Tongue (tissue), 2 donors: ENCODE data around the gene MAGI1. TPM values are rescaled to one million over a fixed set of nuclear protein-coding genes. Genes with fewer than 3 reads are reported as not detected.

Source experiments
- DNase-seq: peaks from one replicate; pipeline ENCODE4 v3.0.0-alpha.2; 2015
- total RNA-seq: library from RNA; depleted of rRNA; stranded (reverse); fragments of >200 nt; gene quantifications from one replicate; pipeline ENCODE4 v1.2.3, GENCODE V29; 2014

Gene MAGI1
- total RNA-seq, 1 donor from 2014 or later: 62.1 TPM

DNA sequence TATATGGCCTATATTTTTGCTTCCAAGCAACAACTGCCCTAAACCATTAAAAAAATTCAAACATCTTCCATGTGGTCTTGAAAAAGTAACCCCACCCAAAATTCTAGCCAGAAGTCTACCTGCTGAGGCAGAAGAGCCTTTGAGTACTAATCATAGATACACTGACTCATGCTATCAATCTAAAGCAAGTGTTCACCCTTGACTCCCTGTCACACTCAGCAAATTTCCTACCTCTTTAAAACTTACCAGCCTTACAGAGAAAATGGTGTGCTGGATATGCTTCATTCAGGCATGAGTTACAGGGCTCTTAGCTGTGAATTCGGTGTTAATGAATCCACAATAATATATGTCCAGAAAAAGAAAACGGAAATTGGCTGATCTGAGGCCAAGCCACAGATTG lies 373.8 kb downstream of the MAGI1 start:
- DNase-seq: no peak

DNA sequence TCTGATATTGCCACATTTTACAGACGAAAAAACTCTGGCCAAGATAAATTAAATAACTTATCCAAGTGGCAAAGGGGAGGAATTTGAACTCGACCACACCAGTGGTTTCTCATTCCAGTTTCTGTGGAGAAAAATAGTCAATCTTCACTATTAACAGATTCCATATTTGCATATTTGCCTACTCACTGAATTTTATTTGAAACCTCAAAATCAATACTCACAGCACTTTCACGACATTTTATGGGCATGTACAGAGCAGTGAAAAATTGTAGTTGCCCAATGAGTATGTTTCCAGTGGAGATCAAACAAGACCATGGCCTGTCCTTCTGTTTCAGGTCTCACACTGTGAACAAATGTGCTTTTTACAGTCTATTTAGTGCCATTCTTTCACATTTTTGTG lies 374.3 kb downstream of the MAGI1 start:
- no peak for DNase-seq

DNA sequence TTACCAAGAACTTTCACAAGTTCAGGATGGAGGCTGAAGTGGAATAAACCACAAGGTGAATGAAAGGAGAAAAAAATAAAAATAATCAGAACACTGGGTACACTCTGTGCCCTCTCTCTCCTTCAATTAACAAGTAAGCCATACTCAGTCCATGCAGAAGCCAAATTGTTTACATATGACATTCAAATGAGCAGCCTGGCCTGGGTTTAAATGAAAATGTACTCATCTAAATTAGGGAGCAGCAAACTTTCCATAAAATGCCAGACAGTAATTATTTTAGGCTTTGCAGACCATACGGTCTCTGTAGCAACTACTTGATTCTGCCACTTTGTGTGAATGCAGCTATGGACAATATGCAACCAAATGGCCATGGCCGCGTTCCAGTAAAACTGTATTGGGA lies 376.6 kb downstream of the MAGI1 start:
- DNase-seq: no peak

DNA sequence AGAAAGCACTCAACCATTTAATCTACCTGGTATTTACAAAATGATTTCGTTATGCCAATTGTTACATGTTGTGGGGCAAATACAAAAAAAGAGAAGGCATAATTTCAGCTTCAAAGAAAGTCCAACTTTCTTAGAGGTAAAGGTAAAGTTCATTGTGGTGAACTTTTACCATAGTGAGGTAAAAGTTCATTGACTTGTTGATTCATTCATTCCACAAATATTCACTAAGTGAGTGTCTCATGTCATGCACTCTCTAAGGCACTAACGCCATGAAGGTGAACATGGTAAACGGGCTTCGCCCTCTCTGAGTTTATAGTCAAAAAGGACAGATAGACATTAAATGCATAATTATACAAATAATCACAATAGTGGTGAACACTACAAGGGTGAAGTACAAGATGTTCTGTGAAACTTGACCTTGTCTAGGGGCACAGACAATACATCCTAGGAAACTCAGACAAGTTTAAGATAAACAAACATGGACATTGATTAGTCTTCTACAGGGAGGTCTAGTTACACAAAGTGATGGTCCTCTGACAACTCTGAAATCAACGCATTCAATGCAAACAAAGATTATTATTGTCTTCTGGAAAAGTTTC lies 378.6 kb downstream of the MAGI1 start:
- DNase-seq: no peak

DNA sequence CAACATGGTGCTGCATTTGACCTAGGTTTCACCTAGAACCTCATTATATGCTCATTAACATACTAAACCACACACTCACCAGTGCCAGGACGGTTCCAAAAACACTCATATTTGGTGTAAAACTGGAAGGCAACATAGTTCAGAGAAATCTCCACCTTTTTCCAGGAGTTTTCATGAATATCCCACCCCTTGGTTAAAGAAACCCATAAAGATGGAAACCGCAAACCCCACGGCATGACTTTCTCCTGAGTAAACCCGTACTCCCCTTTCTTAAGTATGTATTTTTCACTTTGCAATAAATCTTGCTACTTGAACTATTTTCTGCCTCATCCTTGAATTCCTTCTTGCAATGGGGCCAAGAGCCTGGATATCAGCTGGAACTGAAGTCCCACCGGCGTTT lies 379.3 kb downstream of the MAGI1 start:
- no peak for DNase-seq

DNA sequence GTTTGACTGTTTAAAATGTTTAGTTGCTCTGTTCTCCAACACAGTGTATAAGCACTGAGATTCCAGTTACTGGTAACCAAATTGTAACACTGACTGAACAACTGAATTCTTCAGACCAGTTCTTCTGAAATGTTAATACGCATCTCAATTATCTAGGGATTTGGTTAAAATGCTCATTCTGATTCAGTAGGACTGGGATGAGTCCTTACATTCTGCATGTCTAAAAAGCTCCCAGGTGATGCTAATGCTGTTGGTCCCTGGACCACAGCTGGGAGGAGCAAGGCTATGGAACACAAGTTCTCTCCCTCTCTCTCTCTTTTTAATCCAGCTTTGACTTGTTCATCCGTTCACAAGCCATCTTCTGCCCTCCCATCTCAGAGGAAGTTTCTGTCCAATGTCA lies 380.3 kb downstream of the MAGI1 start:
- no peak for DNase-seq

DNA sequence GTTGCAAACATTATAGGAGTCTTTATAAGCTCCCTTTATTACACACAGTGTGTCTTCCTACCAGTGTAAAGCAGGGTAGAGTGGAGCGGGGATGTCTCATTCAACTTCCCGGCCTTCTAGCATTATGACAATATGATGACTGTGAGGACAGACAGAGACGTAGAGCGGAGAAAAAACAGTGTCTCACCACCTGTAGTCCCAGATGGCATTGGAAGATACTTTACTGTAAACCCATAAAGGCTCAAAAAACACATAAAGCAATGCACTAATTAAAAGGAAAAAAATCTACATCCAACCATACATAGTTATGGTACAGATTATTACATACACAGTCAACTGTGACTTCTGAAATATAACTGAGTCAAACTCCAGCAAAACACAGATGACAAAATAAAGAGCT lies 383.7 kb downstream of the MAGI1 start:
- DNase-seq: no peak

DNA sequence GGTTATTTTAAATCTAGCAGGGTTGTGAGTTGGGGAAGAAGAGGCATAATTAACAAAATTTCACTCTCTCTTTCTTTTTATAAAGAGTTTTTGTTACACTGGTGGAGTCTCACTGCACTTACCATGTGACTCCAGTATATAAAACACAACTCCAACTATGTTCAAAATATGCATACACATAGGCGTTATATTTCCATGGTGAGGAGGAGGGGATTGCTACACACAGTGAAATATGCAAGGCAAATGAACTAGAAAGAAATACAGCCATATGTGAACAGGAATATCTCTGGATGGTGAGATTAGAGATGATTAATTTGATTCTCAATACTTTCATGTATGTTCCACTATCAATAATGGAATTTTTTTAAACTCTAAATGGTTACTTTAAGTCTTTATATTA lies 385.0 kb downstream of the MAGI1 start:
- no peak for DNase-seq

DNA sequence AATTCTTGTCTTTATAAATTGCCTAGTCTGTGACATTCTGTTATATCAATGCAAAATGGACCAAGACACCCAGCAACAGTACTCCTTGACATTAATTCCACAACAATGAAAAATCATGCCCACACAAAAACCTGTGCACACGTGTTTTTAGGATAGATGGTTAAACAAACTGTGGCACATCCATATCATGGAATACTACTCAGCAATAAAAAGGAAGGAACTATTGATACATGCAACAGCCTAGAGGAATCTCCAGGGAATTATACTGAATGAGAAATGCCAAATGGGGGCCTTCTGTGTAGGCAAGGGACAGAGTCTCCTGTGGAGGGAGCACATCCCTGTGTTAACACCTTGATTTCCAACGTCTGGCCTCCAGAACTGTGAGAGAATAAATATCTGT lies 388.5 kb downstream of the MAGI1 start:
- no peak for DNase-seq

DNA sequence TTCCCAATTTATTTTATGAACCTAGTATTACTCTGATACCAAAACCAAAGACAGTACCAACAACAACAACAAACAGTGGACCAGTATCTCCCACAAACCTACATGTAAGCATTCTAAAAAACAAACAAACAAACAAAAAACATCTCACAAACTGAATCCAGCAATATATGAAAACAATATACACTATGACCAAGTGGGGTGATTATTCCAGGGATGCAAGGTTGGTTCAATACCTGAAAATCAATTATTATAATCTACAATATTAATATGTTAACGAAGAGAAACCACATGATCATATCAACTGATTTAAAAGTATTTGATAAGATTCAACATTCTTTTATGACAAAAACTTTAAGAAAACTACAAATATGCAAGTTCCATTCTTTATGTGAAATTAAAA lies 391.3 kb downstream of the MAGI1 start:
- no peak for DNase-seq

DNA sequence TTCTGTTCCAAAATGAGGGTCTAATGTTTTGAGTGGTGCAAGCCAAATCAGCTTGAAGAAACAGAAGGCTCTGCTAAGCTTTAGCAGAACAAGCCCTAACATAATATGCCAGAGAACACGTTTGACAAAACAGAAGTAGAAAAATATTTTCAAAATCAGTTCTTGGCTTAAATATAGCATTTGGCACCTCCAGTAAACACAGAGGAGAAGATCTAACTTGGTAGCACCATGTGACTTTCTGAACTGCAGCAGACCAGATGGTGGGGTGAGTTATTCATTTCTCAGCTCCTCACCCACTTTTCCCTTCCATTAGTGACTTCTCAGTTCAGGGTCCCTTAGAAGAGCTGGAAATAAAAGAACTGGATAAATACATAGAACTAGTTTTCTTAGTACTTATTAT lies 395.8 kb downstream of the MAGI1 start:
- peak; percentile 30 for DNase-seq

DNA sequence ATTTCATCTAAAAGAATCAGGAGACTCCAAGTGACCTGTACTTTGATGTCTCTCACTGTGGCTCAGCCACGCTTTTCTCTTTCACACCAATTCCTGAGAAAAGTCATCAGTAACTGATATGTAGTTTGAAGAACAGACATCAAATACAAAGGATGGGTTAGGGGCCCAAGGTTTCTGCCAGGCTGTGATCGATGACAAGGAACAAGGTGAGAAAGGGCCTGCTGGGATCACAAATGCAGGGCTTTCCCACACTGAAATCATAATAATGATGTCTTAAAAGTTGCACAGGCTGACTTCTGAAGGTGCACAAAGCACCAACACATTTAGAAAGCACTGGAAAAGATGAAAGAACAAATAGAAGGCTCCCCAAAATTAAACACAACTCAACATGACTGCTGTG lies 396.9 kb downstream of the MAGI1 start:
- no peak for DNase-seq

DNA sequence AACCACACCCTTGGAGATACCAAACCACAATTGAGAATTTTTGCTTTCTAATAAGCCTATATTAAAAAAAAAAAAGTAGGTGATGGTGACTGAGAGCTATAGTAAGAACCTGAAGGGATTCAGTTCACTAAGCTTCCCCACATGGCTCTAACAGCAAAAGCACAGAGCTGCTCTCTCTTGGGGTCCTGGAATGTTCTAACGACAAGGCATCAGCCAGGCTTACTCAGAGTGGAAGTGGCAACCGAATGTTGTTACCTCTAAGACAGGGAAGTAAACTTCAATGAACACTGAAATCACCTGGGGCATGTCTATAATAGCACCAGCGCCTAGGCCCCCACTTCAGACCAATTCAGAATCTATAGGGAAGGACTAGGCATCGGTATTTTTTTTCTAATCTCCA lies 397.7 kb downstream of the MAGI1 start:
- DNase-seq: no peak

DNA sequence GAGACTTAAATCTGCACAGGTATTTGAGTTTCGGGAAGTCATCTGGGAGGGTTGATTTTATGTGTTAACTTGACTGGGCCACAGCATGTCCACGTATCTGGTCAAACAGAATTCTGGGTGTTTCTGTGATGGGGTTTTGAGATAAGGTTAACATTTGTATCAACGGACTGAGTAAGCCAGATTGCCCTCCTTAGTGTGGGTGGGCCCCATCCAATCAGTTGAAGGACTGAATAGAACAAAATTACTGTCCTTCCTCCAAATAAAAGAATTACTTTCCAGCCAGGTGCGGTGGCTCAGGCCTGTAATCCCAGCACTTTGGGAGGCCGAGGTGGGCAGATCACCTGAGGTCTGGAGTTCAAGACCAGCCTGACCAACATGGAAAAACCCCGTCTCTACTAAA lies 399.3 kb downstream of the MAGI1 start:
- DNase-seq: no peak

DNA sequence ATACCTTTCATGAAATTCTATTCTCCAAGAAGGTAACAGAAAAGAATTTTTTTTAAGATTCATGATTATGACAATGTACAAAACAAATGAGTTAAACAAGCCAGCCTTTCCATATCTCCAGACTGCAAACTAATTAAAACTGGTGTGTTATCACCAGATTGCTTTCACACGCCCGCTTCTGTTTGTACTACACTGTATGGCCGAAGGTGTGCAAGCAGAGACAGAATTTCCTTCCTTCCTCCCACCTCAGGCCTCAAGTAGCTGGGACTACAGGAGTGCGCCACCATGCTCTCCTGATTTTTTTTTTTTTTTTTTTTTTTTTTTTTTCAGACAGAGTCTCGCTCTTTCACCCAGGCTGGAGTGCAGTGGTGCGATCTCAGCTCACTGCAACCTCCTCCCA lies 400.4 kb downstream of the MAGI1 start:
- no peak for DNase-seq

DNA sequence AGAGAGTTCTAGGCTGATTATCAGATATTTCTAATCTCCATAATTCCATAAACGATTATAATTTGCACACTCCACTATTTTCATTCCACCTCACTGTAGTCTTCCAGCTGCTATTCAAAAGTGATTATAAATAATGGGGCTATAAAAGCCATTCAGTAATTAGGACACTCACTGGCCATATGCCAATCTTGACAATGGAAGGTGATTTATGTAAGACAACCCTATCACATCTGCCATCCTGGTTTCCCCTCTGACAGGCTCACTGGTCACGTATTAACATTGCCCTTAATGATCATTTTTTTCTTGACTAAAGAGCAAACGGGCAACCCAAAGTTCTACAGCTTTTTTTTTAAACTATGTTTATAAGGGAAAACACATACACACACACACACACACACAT lies 402.4 kb downstream of the MAGI1 start:
- DNase-seq: no peak

DNA sequence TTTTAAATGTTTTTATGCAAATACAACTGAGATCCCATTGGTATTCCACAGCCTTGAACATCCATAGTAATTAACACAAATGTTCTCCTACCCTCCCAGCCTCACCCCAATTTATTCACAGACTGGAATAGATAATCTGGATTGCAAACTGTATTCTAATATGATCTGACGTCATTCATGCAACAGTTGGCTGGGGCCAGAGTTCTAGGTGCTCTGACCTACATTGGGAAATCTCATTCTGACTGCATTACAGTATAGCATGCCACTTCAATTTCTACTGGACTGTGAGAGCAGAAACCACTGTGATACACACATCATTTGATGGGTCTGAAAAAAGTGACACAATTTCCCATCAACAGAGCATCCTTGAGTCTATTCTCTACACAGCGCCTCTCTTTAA lies 403.1 kb downstream of the MAGI1 start:
- DNase-seq: no peak

DNA sequence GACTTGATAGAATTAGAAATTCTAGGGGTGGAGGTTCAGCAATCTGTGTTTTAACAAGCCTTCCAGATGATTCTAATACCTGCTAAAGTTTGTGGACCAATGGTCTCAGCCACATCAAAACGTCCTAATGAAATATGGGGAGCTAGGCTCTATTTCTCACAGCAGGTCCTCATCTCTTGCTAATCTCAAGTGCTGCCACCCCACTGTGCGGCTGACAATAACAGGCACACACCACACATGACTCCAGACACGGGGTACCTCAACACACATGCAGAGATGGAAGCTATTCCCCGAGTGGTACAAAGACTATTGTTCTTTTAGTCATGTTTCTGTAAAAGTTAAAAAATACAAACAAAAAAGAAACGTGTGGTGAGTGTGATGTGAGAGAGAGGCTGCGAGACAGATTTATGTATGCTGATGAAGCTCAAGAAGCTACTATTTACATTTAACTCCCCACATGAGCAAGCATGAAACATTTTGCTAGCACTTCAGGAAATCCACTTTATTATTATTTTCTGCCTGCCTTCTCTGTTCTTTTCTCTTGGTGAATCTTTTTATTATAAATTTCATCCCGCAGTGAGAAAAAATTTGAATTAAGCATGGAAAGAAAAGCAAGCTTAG lies 405.6 kb downstream of the MAGI1 start:
- no peak for DNase-seq

DNA sequence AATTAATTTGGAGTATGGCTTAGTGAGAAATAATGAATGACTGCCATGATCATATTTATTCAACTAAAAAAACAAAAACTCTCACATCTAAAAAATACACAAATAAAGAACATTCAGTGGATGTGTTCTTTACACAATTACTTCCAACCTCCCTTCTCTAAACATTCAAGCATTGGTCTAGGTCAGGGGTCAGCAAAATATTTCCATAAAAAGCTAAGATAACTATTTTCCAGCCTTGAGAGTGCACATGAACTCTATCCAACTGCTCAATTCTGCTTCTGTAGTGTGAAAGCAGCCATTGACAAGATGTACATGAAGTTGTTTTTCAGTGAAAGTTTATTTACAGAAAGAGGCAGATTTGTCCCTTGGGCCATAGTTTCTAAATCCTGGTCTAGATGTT lies 406.3 kb downstream of the MAGI1 start:
- DNase-seq: no peak

DNA sequence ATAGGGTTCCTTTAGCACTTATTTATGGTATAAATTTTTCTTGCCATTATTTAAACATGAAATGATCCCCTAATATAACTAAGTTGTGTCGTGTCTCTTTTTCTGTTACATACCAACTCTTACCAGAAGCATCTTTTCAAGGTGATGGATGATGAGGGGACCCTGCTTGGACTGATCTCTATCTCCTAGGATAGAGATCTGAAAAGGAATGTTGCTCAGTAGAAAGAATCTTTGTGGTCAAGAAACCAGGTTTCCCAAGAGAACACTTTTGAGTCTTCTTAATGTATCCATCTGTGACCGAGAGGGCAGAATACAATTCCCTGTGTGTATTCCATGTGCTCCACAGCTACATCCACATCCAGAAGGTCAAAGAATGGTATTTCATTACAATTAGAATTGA lies 409.7 kb downstream of the MAGI1 start:
- no peak for DNase-seq

DNA sequence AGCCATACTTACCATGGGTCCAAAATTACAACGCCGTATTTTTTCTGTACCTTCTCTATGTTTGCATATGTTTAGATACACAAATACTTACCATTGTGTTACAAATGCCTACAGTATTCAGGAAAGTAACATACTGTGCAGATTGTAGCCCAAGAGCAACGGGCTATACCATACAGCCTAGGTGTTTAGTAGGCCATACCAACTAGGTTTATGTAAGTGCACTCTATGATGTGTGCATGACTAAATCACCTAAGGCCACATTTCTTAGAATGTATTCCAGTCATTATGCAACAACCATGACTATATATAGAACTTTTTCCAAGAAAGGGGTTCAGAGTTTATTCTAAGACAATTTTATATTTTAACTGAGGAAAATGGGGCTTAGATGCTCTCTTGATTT lies 411.7 kb downstream of the MAGI1 start:
- DNase-seq: no peak

DNA sequence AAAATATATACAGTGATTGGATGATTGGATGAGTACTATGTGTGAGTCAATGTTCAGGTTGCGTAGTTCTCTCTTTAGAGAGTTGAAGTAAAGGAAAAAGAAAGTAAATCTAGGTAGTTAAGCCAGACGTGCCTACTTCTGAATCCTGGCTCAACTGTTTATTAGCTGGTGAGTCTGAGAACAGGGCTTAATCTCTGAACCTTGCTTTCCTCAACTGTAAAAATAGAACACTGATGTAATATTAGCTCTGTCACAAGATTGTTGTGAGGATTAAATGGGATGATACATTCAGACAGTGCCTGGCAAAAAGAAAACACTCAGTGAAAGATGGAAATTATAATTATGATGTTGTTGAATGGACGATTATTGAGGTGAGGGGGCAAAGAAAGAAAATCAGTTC lies 413.4 kb downstream of the MAGI1 start:
- DNase-seq: peak; percentile 32

DNA sequence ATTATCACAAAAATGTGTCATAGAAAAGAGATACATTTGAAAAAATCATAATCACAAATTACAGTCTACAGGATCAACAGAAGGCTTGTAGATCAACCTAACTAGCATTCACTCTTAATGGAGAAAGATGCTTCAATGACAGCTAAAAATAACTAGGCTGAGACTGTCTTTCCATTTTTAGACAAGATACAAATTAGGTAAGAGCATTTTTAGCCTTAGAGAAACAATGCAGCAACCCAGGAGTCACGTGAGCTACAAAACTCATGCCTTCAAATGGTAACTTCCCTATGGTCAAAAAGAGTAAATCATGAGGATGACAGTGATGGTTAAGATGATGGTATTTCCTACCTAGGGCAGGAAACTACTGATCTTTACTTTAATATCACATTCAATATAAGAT lies 415.4 kb downstream of the MAGI1 start:
- DNase-seq: no peak

DNA sequence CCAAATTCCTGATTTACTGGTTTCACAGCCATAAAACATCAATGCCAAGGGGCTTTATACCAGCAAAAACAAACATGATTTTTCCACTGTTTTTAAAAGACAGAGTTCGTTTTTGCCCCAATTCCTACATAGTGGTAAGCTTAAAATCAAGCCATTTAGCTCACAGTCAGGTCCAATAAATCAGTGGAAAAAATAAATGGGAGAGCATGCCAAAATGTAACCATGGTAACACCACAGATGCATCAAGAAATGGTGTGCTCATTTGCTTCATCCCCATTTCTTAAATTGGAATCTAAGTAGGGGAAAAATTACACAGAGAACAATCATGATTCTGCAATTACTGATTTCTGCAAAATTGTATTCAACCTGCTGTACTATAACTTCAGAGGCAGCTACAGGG lies 418.8 kb downstream of the MAGI1 start:
- DNase-seq: peak; percentile 73

DNA sequence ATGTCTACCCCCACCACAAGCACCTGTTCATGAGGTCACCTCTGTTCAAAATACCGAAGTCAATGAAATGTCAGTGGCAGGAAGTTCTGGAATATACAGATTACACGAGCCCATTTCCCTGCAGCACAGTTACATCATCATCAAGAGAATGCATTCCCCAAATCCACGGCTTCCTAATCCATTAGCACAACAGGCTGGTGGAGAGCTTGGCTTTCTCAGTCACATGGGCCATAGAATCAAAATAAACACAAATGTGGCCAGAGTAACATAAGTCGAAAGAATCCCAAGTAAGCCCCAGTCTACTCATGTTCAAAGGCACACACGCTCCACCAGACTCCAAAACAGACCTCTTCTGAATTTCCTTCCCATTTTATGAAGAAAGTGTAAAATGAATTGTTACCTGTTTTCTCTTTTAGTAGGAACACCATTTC lies 419.3 kb downstream of the MAGI1 start:
- DNase-seq: peak; percentile 80
